Stimulated activated CD4-positive, alpha-beta T cell treated with anti-CD3 and anti-CD28 coated beads, Interleukin-1b, Interleukin-23, amount 100 ng/mL, for 48 hours (primary cell): ENCODE measurements around the gene COL6A1.
A peak's percentile ranks its signal among the peaks of the same experiment; 100 is the strongest.
"Not testable (repeated sequence)": the region's sequence is repeated elsewhere in the genome, so short reads cannot be mapped to it uniquely, and the experiment has no call there.

Source experiments
- DNase-seq: peaks from one replicate; pipeline ENCODE4 v3.0.0-alpha.2; 2020

The COL6A1 gene

DNA sequence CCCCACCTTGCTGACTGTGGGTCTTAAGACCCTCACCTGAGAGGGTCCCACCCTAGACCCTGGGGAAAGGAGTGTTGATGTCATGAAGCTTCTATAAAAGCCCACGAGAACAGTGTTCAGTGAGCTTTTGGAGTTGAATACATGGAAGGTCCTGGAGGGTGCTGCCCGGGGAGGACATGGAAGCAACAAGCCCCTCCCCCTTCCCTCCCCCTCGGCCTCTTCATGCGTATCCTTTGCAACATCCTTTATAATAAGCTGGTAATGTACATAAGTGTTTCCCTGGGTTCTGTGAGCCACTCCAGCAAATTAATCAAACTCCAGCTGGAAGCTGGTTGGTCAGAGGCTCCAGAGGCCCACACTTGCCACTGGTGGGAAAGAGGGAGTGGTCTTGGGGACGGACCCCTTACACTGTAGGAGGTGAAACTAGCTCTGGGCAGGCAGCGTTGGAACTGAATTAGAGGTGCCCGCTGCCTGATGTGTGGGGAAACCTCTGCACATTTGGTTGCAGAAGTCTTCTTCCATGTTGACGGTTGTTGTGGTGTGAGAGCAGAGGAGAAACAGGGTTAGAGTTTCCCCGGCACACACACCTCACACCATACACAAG lies 14.7 kb upstream of the COL6A1 start:
- DNase-seq: no peak

DNA sequence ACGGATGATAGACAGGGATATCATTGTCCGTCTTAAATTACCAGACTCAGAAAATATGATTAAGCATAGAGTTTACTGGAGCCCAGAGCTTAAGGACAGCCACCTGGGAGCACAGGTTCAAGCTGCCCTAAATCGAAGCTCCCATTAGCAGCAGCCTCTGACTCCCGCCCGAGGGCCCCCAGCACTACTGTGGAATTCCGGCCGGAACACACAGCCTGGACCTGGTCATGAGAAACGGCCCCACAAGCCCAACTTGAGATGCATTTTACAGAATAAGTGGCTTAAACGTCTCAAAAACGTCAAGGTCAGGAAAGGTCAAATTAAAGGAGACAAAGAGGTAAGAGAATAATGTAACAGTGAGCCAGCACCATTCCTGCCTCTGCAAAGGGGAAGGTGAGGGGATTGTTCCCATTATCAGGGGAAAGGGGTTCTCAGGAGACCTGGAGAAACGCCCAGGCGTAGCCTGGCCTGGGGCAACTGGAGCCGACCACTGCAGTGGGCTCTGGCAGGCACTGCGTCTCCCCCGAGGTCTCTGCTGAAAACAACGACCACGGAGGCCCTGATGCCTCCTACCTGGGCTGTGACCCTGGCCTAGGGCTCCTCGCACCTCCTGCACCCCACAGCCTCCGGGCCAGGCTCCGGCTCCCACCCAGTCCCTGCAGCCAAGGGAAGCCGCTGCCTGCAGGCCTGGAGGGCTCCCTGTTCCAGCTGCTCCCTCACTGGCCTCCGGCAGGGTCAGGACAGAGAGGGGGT lies 11.5 kb upstream of the COL6A1 start:
- DNase-seq: no peak

DNA sequence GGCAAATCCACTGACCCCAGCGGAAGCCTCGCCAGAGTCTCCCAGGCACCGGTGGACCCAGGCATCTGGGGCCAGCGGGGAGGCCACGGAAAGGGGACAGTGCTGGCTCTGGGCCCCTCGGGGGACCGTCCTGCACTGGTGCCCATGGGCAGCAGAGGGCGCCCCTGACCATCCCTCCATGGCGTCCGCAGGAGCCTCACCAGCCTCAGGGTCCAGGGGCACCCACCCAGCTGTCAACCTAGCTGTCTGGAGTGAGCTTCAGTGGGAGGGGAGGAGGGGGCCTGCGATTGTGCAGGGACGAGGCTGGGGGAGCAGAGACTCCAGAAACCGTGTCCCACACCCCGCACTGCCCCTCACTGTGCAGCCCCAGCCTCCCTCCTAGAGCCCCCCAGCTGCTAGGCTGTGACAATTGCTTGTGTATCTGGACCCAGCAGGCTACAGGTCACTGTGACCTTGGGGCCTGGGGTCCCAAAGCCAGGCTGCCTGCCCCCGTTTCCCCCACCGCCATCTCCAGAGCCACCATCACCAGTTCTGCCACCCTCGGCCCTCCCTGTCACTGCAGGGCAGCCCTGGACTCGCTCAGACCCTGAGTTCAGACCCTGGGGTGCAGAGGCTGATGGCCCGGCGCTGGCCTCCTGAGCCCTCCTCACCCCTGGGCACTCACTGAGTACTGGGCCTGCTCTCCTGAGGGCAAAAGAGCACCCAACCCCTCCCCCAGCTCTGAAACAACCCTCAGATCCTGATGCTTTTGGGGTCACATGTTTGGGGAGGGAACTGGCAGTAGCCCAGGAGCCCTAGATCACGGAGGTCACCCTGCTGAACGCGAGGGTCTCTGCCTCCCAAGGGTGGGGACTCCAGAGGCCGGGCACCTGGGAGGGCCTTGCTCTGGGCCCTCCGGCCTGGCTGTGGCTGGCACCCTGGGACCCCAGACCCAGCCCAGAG lies 10.6 kb upstream of the COL6A1 start:
- peak; percentile 43 for DNase-seq

DNA sequence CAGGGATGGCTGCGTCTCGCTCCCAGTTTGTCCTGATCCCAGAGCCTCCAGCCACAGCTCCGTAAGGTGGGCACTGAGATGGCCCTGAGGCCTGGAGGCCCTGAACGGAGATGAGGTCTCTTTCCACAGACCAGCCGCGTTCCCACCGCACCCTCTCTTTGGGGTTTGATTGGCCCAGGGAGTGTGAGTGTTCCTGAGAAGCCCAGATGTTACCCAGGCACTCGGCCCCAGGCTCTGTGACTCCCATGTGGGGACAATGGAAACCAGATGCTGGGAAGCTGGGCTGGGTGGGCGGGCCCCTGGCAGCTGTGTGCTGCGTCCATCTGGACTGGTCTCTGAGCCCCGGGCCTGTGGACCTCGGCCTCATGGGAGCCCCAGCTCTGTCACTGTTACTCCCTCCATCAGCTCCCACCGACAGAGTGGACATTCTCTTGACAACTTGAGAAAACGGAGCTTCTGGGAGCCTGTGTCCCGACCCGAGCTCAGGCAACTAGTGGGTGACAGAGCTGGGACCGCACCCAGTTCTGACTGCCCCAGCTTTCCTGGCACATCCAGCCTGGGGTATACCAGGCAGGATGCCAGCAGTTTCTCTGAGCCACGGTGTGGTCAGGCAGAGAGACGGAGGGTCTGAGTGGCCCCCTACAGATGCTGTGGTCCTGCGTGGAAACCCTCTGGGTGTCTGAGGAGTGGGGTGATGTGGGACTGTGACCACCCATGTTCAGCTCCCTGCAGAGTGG lies 9.8 kb upstream of the COL6A1 start:
- no peak for DNase-seq

DNA sequence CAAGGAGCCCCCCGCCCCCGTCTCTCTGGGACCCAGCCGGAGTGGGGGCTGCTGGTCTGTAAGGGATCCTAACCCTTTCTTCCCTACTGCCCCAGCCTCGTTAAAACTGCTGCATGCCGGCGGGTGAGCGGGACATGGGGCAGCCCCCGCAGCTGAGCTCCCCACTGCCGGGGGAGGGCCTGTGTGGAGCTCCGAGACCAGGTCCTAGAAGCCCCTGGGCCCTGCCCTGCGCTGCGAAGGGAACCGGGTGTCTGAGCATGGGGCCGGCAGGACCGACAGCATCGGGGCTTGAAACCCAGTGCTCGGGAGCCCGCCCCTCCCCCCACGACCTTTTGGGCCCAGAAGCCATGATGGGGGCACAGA lies 9.2 kb upstream of the COL6A1 start:
- no peak for DNase-seq

DNA sequence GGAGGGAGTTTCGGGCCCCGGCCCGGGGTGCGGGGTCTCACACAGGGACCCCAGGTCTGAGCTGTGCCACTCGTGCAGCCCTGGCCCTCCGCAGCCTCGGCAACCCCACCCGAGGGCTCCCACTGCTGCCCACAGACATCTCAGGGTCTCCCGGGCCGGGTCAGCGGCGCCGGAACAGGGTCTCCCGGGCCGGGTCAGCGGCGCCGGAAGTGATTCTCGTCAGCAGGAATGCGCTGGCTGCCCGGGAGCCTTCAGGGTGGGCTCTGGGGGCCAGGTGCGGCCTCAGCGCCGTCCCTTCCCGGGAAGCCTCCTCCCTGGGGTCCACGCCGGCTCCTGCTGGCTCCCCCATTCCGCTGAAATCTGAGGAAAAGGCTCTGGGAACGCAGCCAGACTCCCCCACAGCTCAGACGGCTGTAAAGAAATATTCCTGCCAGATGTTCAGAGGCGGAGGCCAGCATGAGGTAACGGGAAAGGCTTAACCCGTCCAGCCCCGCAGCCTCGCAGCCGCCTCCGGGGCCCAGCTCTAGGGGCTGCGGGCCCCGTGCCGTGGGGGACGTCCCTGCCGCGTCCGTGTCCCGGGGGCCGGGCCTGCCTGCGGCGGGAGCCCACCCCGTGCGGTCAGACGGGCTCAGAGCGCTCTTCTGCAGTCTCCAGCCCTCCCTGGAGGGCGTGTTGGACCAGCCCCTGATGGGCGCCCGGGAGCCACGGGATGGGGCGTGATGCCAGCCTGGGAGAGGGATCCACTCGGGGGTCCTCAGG lies 8.7 kb upstream of the COL6A1 start:
- DNase-seq: no peak

DNA sequence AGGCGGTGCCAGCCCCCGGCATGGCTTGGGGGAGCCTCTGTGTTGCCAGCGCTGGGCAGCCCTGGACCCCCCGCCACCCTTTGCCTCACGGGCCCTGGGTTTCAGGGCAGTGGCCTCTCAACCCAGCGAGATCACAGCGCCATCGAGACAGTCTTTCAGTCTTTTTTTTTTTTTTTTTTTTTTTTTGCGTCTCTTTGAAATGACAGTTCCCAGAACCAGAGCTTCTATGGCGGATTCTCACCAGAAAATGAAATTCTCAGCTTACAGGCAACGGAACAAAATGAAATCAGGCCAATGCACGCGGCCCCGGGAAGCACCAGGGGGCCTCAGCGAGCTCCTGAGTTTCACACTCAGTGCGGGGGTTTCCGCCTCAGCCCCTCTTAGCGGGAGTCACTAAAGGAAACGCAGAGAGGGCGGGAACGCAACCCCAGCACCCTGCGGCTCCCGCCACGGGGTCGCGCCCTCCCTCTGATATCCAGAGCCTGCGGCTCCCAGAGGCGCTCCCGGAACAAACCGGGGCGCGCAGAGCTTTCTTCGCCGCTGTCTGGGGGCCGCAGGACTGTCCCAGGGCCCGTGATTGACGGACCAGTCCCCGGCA lies 8.0 kb upstream of the COL6A1 start:
- DNase-seq: peak; percentile 75

DNA sequence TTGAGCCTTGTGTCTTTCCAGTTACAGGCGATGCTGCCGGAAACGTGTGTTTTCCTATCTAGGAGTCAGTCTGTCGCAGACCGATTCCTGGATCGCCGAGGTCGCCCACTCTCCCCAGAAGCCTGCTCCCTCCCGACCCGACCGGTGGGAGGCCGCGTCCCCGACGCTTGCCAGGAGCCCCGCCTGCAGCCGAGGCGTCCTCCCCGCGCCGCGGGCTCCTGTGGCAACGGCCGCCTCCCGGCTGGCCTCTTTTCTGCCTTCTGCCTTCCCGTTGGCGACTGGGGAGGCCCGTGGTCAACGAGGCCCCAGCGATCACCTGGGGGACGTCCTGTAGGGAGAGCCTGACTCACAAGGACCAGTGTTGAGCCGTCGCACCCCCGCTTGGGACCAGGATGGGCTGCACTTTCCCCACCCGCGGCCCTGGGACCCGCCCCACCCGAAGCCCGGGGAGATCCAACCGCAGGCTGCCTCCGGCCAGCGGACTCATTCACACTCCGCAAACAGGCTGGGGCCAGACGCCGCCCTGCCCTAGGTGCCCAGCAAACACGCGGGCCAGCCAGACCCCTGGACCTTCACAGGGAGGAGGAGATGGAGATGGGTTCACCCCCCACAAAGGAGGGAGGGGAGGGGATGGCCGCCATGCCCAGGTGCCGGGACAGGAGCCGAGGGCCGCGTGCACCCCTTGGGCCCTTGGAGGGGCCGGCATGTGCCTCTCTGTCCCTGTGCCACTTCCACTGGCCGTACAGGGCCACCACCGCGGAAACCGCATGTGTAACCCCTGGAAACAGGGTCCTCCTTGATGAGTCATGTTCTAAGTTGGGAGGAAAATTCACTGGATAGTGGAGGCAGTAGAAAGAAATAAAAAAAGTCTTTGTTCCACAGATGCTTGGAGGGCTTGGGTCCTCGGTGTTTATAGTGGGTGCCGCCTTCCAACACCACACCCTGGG lies 7.2 kb upstream of the COL6A1 start:
- DNase-seq: no peak

DNA sequence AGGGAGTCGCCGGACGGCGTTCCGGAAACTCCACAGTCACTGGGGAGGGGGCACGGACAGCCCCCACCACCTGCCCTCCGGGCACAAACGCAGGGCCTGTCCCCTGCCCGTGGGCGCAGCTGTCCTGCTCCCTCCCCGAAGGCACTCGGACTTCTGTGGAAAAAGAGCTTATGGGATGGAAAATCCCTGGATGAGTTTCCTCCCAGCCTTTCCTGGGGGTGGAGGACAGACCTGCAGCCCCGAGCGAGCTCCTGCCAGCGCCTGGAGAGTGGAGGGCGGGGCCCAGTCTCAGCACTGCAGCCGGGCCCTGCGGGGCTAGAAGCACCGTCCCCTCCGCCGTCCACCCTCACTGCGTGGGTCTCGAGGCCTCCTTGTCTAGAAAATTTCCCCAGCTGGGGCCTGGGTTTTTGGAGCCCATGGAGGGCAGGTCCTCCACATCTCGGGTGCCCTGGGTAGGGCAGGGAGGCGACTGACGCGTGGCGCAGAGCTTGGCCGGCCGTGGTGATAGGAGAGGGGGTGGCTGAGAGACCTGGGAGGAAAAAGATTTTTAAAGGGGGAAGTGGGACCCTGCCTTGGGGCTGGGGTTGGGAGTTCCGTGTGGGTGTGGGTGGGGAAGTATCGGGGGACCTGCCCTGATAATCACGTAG lies 6.4 kb upstream of the COL6A1 start:
- DNase-seq: no peak

DNA sequence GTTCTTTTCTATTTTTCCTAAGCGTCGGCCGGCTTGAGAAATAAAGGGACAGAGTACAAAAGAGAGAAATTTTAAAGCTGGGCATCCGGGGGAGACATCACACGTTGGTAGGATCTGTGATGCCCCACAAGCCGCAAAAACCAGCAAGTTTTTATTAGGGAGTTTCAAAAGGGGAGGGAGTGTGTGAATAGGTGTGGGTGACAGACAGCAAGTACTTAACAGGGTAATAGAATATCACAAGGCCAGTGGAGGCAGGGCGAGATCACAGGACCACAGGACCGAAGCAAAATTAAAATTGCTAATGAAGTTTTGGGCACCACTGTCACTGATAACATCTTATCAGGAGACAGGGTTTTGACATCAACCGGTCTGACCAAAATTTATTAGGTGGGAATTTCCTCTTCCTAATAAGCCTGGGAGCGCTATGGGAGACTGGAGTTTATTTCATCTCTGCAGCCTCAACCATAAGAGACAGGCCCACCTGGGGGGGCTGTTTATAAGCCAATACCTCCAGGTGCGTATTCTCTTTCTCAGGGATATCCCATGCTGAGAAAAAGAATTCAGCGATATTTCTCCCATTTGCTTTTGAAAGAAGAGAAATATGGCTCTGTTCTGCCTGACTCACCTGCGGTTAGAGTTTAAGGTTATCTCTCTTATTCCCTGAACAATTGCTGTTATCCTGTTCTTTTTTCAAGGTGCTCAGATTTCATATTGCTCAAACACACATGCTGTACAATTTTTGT lies 5.7 kb upstream of the COL6A1 start:
- not testable (repeated sequence) for DNase-seq

DNA sequence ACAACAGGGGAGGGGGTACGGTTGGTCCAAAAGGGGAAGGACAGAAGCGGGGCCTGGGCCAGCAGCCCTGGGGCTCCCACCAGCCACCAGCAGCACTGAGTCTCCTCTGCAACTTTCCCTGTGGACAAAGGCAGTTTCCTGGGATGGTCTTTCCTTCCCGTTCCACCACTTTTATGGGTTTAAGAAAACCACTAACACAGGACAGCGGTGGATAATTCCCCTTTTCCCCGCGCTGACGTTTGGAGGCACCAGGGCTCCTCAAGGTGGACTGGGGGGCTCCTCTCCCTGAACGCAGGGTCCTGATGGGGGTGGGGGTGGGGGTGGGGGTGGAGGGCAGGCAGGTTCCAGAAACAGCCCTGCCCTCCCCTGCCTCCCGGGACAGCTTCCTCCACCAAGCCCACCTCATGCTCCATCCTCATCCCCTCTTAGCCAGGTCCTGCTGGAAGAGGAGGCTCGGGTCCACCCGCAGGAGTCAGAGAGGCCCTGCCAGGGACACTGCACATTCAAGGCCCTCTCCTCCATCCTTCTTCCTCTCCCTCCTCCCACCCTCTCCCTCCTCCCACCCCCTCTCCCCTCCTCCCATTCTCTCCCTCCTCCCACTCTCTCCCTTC lies 4.8 kb upstream of the COL6A1 start:
- no peak for DNase-seq

DNA sequence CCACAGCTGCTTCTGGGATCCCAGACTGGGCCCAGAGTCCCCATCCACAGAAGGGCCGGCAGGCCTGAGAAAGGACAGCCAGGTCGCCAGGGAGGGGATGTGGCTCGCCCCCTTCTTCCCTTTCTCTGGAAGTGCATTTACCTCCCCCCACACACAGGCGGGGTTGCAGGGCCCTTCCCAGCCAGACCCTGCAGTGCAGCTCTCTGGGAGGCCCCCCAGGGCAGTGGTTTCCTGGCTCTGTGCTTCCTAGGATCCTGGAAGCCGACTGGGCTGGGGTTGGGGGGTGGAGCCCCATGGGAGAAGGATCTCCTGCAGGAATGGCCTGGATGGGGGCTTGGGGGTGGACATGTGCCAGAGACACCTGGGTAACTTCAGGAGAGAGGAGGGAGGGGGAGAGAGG lies 4.2 kb upstream of the COL6A1 start:
- no peak for DNase-seq

DNA sequence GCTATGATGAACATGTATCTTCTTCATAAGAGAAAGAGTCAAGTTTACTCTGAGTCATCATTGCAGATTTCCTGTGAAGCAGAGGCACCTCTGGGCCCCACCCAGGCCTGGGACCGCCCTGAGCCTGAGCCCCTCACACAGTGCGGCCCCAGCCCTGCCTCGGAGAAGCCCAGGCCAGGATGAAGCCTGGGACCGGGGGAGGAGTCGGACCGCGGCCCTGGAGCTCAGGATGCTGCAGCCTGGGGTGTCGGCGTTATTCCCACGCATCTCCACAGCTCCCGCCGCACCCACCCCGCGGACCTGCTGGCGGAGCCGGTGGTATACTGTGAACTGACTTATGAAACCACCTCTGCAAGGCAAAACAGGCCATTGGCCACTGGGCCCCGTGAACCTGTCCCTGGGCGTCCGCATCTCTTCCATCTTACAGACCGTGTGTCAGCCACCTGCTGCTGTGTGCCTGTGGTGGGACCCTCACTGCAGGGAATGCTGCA lies 2.4 kb upstream of the COL6A1 start:
- DNase-seq: no peak

DNA sequence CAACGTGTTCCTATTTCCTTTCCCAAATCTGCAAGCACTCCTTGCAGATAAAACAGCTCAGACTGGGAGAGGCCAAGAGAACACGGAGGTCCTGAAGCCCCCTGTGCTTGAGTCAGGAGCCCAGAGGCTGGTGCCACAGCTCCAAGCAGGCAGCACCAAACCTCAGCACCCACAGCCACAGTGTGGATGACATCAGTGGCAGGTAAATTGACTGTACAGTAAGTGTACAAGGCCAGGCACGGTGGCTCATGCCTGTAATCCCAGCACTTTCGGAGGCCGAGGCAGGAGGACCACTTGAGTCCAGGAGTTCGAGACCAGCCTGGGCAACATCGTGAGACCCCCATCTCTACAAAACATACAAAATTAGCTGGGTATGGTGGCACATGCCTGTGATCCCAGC lies 1.9 kb upstream of the COL6A1 start:
- DNase-seq: no peak

DNA sequence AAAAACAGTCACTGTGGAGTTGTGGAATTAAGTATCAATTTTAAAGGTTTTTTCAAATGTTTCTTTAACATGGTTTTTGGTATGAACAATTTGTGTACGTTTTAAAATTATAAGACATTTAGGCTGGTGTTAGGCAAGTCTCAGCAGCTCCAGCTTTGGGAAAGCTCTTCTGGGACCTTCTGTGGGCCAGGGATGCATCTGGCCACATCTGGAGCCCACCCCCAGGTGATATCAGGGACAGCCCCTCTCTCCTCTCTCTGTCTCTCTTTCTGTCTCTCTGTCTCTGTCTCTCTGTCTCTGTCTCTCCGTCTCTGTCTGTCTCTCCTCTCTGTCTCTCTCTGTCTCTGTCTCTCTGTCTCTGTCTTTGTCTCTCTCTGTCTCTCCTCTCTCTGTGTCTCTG lies 1.3 kb upstream of the COL6A1 start:
- no peak for DNase-seq

DNA sequence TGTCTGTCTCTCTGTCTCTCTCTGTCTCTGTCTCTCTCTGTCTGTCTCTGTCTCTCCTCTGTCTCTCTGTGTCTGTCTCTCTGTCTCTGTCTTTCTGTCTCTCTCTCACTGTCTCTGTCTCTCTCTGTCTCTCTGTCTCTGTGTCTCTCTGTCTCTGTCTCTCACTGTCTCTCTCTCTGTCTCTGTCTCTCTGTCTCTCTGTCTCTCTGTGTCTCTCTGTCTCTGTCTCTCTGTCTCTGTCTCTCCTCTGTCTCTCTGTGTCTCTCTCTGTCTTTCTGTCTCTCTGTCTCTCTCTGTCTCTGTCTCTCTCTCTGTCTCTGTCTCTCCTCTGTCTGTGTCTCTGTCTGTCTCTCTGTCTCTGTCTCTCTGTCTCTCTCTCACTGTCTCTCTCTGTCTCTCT lies 873 bp upstream of the COL6A1 start:
- no peak for DNase-seq

DNA sequence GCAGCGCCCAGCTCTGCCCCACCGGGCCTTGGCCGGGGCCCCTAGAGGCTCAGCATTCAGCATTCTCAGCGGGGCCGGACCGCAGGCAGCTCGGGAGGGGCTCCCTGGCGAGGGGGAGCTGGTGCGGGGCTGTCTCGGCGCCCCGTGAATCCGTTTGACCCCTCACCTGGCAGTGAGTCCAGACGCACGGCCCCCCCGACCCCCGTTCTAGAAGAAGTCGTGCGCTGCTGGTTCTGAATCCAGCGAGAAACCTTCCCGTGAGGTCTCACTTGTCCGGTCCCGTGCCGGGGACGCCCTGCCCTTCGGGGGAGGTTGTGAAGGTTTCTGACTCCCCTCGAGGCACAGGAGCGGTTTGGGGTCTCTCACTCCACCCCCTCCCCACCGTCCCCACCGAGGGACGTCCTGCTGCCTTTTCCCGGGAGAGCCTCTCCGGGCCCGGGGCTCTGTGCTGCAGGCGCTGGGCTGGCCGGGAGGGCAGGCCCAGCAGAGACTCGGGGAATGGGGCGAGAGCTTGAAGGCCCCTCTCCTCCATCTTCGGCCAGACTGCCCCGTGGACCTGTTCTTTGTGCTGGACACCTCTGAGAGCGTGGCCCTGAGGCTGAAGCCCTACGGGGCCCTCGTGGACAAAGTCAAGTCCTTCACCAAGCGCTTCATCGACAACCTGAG lies 655 bp downstream of the COL6A1 start:
- no peak for DNase-seq
